GDM1 (cell line): Measurements from ENCODE around the gene COL8A2.

Source experiments
- DNase-seq: peaks from one replicate; lab custom pipeline; 2025; lab: John Stamatoyannopoulos, UW

Gene COL8A2

GRCh38 chr1:36088577-36089392, 36.2 kb downstream of the COL8A2 start, which contains the start of gene ADPRS:
Gene ADPRS (plus strand): TSS chr1:36088892. CDS start chr1:36088905, 13 bp downstream.
- DNase-seq = peak; percentile 82

GRCh38 chr1:36088265-36088576, 36.8 kb downstream of the COL8A2 start:
- no peak for DNase-seq

DNA sequence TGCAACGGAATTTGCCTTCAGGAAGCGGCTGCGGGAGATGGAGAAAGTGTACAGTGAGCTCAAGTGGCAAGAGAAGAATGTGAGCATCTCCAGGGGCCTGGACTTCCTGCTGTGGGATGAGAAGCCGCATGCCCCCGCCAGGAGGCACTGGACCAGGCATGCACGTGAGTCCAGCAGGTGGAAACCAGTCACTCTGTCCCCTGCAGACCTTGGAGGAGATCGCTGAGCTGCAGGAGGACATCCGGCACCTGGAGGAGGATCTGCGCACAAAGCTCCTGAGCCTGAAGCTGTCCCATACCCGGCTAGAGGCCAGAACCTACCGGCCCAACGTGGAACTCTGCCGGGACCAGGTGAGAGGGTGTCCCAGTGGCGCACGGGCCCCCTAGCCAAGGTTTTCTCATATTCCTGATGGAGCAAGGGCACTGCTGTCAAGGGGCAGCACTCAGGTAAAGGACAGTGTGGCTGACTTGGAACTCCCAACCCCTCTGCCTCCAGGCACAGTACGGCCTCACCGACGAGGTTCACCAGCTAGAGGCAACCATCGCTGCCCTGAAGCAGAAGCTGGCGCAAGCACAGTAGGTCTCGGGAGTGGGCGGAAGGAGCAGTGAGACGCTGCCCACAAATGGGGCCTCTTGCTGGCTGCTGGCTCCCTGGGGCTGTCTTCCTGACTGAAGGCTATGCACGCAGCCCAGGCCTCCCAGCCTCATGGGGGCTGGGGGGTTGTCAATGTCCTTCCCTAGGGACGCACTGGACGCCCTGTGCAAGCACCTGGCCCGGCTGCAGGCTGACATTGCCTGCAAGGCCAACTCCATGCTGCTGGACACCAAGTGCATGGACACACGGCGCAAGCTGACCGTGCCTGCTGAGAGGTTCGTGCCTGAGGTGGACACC, 37.5 kb downstream of the COL8A2 start:
- no peak for DNase-seq

DNA sequence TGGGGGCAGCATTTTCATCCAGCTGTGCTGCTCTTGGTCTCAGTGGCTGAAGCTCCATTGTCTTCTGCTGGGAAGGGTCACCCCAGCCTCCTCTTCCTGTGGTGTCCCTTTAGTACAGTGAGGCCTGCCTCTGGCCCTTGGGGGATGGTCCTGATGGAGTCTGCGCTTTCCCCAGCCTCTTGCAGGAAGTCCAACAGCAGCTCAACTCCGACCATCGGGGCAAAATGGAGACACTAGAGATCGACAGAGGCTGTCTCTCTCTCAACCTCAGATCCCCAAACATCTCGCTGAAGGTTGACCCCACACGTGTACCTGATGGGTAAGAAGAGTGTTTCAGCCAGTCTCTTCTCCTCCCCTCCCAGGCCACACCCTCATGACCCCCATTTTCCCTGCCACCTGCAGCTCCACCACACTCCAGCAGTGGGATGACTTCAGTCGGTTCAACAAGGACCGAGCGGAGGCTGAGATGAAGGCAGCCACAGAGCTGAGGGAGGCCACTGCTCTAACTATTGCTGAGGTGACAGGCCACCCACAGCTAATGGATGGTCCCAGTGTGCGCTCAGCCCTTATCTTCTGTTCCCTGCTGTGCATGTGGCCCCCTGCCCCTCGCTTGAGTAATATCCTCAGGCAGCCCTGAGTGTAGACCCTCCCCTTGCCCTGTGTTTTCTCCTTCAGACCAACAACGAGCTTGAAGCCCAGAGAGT, 38.3 kb downstream of the COL8A2 start:
- DNase-seq = no peak

DNA sequence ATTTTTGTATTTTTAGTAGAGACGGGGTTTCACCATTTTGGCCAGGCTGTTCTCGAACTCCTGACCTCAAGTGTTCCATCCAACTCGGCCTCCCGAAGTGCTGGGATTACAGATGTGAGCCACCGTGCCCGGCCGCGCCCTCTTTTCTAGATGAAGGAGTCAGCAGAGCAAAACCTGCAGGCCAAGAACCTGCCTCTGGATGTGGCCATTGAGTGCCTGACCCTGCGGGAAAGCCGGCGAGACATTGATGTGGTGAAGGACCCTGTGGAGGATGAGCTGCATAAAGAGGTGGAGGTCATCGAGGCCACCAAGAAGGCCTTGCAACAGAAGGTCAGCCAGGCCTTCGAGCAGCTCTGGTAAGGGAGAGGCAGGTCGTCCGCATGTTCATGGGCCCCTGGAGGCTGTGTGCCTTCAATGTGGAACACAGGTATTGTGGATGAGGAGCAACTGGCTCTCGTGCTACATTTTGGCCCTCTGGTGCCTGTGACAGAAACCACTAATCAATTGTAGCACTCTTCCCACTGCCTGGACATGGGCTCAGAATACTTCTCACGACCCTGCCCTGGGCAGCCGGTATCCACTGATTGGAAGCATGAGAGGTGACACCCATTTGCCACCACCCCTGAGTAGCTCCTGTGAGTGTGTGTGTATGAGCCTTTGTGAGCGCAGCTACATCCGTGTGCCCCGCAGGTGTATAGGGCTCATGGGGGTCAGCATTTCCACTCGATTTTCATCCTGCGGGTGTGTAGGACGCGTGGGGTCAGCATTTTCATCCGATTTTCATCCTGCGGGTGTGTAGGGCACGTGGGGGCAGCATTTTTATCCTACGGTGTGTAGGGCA, 39.1 kb downstream of the COL8A2 start:
- no peak for DNase-seq

GRCh38 chr1:36085126-36085525, 39.9 kb downstream of the COL8A2 start:
- DNase-seq = no peak

DNA sequence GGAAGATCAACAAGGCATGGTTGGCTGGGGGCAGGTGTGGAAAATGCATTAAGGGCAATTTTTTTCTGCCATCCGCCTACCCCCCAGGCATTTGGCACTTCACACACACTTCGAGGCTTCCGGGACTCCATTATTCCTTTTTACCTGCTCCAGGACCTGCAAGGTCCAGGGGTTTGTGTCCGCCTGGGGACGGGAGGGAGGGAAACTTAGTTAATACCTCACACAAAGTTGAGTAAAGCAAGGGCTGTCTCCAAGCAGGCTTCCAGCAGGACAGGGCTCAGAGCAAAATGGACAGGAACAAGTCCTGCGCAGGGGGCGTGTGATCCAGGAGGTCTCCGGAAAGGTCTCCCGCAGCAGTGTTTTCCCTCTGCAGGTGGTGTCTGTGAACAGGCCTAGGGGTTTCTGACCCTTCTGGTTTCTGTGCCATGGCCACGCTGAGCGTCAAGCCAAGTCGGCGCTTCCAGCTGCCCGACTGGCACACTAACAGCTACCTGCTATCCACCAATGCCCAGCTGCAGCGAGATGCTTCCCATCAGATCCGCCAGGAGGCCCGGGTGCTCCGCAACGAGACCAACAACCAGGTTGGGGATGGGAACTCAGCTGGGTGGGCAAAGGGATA, 40.4 kb downstream of the COL8A2 start:
- no peak for DNase-seq

- DNase-seq = no peak
Measured at GRCh38 chr1:36083635-36084496, 41.2 kb downstream of the COL8A2 start, which contains the start of gene TEKT2. Gene TEKT2 (plus strand): TSS chr1:36084094. CDS start chr1:36084922, 828 bp downstream.

DNA sequence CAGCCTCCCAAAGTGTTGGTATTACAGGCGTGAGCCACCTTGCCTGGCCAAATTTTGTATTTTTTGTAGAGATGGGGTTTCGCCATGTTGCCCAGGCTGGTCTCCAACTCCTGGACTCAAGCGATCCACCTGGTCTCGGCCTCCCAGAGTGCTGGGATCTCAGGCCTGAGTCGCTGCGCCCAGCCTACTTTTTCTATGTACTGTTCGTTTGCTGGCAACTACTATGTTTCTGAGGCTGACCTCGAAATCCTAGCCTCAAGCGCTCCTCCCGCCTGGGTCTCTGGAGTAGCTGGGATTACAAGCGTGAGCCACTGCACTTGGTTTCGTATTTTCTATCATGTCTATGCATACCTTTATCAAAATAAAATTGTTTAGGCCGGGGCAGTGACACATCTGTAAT, 41.8 kb downstream of the COL8A2 start:
- DNase-seq = no peak

- no peak for DNase-seq
Measured at GRCh38 chr1:36081926-36082485, 43.0 kb downstream of the COL8A2 start.

- no peak for DNase-seq
Measured at GRCh38 chr1:36080801-36081200, 44.2 kb downstream of the COL8A2 start.

- DNase-seq = no peak
Measured at GRCh38 chr1:36080236-36080635, 44.8 kb downstream of the COL8A2 start.

- no peak for DNase-seq
Measured at GRCh38 chr1:36076979-36077573, 47.9 kb downstream of the COL8A2 start.

DNA sequence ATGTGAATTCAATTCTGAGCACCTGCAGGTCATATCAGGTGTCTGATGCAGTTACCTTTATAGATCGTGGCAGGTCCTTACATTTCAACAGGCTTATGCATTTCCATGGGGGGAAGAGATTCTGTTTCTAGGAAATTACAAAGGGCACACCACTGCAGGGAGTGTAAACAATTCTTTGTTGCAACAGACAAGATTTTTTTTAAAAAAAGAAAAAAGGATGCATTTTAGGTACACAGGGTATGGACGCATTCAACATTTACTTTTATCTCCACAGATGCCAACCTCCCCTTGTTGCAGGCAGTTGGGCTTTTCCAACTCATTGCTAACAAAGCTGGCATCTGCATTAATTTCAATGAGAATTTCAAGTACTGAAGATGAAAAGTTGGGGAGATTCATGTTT, 54.7 kb downstream of the COL8A2 start:
- DNase-seq = no peak

GRCh38 chr1:36068866-36069265, 56.2 kb downstream of the COL8A2 start:
- no peak for DNase-seq

GRCh38 chr1:36067871-36068270, 57.2 kb downstream of the COL8A2 start:
- DNase-seq = no peak

- DNase-seq = no peak
Measured at GRCh38 chr1:36062315-36062714, 62.7 kb downstream of the COL8A2 start.

GRCh38 chr1:36055706-36056105, 69.3 kb downstream of the COL8A2 start:
- no peak for DNase-seq

DNA sequence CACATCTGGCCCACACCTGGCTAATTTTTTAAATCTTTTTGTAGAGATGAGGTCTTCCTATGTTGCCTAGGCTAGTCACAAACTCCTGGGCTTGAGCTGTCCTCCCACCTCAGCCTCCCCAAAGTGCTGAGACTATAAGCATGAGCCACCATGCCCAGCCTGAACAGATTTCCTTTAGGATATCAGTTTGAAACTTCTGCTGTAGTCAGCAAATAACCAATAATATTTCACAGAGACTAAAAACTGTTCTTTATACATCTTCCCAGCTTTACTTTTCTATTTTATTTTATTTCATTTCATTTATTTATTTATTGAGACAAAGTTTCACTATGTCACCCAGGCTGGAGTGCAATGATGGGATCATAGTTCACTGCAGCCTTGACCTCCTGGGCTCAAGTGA, 71.0 kb downstream of the COL8A2 start:
- no peak for DNase-seq
